ENCODE data around the gene PNMT. TPM values are rescaled to one million over a fixed set of nuclear protein-coding genes. Genes with fewer than 3 reads are reported as not detected.

PNMT gene
- total and polyA plus RNA-seq, 7 donors, result 1.2 to 5.4 (median 2.8) TPM

- intact Hi-C loops (cut with DNase I), result loop anchor here (5.0 kb wide), 2 partner anchors 48 to 68 kb away; partner anchors contain the start of gene MIEN1
- H3K27ac ChIP-seq, result no peak overlapping the region
- H3K4me1 ChIP-seq, result peaks cover 0 to 15% (median 15%) of the 10 kb centered on the region in 4 donors
- H3K9me3 ChIP-seq, result no peaks in the 10 kb centered on the region
- DNase-seq, result no peak
- no peak for TF ChIP-seq EP300 (IDR thresholded peaks at IDR 0.05)
- TF ChIP-seq POLR2AphosphoS5 (IDR thresholded peaks at IDR 0.05), result no peak
- TF ChIP-seq CTCF (IDR thresholded peaks at IDR 0.05), result no peak
- TF ChIP-seq POLR2A (IDR thresholded peaks at IDR 0.05), result no peak
- H3K4me3 ChIP-seq, result no peak overlapping the region
- H3K27me3 ChIP-seq, result no peaks in the 10 kb centered on the region
- 94 to 95% methylated on average over 12 of the region's 12 CpGs for WGBS, 2 donors
- H3K36me3 ChIP-seq, result peaks cover 0 to 40% (median 0%) of the 10 kb centered on the region in 4 donors
Observed at GRCh38 chr17:39684369-39685192, 16.3 kb downstream of the PNMT start.

GRCh38 chr17:39687101-39687545, 18.9 kb downstream of the PNMT start:
- Histone ChIP-seq H3K36me3 (peaks cover 0 to 23% (median 0%) of the 10 kb centered on the region in 4 donors), H3K4me3 (peak overlapping the region; percentile 62 to 71 (median 66)), H3K9me3 (no peaks in the 10 kb centered on the region), H3K27me3 (no peaks in the 10 kb centered on the region), H3K4me1 (peaks cover 0 to 15% (median 15%) of the 10 kb centered on the region in 4 donors), H3K27ac (peak overlapping the region; percentile 84 to 92 (median 88))
- WGBS, 2 donors, result 14 to 53% methylated on average over 6 of the region's 6 CpGs
- TF ChIP-seq POLR2A (IDR thresholded peaks at IDR 0.05) (no peak), CTCF (IDR thresholded peaks at IDR 0.05) (no peak), POLR2AphosphoS5 (IDR thresholded peaks at IDR 0.05) (no peak), EP300 (IDR thresholded peaks at IDR 0.05) (no peak)
- intact Hi-C loops (cut with DNase I), result loop anchor here (5.0 kb wide), 2 partner anchors 45 to 65 kb away; partner anchors contain the start of gene MIEN1
- no peak for DNase-seq

- WGBS, 2 donors, result 1 to 4% methylated on average over 45 of the region's 45 CpGs
- peak; percentile 92 for DNase-seq
- peaks cover 0 to 18% (median 0%) of the 10 kb centered on the region in 4 donors for H3K36me3 ChIP-seq
- intact Hi-C loops (cut with DNase I), result loop anchor here (5.0 kb wide), 2 partner anchors 44 to 64 kb away; partner anchors contain the start of gene MIEN1
- H3K27me3 ChIP-seq, result no peaks in the 10 kb centered on the region
- H3K4me1 ChIP-seq, result peaks cover 0 to 15% (median 15%) of the 10 kb centered on the region in 4 donors
- H3K27ac ChIP-seq, result peak within 1 kb of the TSS; percentile 84 to 92 (median 88)
- H3K9me3 ChIP-seq, result no peaks in the 10 kb centered on the region
- H3K4me3 ChIP-seq, result peak within 1 kb of the TSS; percentile 62 to 71 (median 66)
- TF ChIP-seq EP300 (IDR thresholded peaks at IDR 0.05) (no peak), POLR2A (IDR thresholded peaks at IDR 0.05) (peak in 1 of 2 donors; percentile 50), POLR2AphosphoS5 (IDR thresholded peaks at IDR 0.05) (peak; percentile 37 to 69 (median 58))
Observed at GRCh38 chr17:39687546-39688474, 19.6 kb downstream of the PNMT start, which contains the start of gene PGAP3. PGAP3 (minus strand) TSS chr17:39688057; CDS start chr17:39688014, 43 bp downstream.

- peak overlapping the region; percentile 62 to 71 (median 66) for H3K4me3 ChIP-seq
- peaks cover 0 to 12% (median 0%) of the 10 kb centered on the region in 4 donors for H3K36me3 ChIP-seq
- no peaks in the 10 kb centered on the region for H3K9me3 ChIP-seq
- intact Hi-C loops (cut with DNase I), result loop anchor here (5.0 kb wide), 2 partner anchors 44 to 64 kb away; partner anchors contain the start of gene MIEN1
- DNase-seq, result no peak
- H3K27me3 ChIP-seq, result no peaks in the 10 kb centered on the region
- no peak for TF ChIP-seq EP300 (IDR thresholded peaks at IDR 0.05)
- TF ChIP-seq POLR2AphosphoS5 (IDR thresholded peaks at IDR 0.05), result no peak
- no peak for TF ChIP-seq POLR2A (IDR thresholded peaks at IDR 0.05)
- TF ChIP-seq CTCF (IDR thresholded peaks at IDR 0.05), result no peak
- H3K27ac ChIP-seq, result peak overlapping the region; percentile 84 to 92 (median 88)
- WGBS, 2 donors, result 7 to 29% methylated on average over 6 of the region's 6 CpGs
- H3K4me1 ChIP-seq, result peaks cover 0 to 15% (median 15%) of the 10 kb centered on the region in 4 donors
Observed at GRCh38 chr17:39688475-39688835, 20.2 kb downstream of the PNMT start.
